ENCODE measurements around the gene SRGAP2C.
"Not testable (repeated sequence)": the region's sequence is repeated elsewhere in the genome, so short reads cannot be mapped to it uniquely, and the experiment has no call there.

SRGAP2C gene

GRCh38 chr1:121267072-121267471 is 82.3 kb downstream of the SRGAP2C start:
- H3K27ac ChIP-seq; H3K36me3 ChIP-seq (ENCODE audit: insufficient read depth, low read length); H3K9me3 ChIP-seq (ENCODE audit: low read depth, low read length); H3K9ac ChIP-seq (ENCODE audit: insufficient read length); DNase-seq (ENCODE audit: low read depth, low spot score); H3K4me3 ChIP-seq: not testable (repeated sequence)

- H3K27ac ChIP-seq; H3K9me3 ChIP-seq (ENCODE audit: low read depth, low read length); H3K36me3 ChIP-seq (ENCODE audit: insufficient read depth, low read length); DNase-seq (ENCODE audit: low read depth, low spot score); H3K4me3 ChIP-seq; H3K9ac ChIP-seq (ENCODE audit: insufficient read length): not testable (repeated sequence)
These were observed 84.5 kb downstream of the SRGAP2C start for GRCh38 chr1:121269309-121269708.

DNA sequence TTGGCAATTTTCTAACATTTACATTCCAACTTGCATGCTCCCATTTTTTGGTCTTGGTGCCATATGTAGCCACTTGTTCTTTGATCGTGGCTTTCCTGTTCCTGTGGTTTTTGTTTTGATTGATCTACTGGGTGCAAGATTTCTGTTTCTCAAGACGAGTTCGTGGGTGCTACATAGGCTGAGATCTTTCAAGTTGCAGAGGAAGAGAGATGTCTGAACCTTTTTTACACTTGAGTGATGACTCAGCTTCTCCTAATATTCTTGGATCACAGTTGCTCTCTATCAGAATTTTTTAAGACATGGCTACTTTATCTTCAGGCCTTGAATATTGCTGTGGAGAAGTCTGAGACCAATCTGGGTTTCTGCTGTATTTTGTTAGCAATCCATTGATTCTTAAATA is 85.2 kb downstream of the SRGAP2C start:
- not testable (repeated sequence) for H3K4me3 ChIP-seq; DNase-seq (ENCODE audit: low read depth, low spot score); H3K9ac ChIP-seq (ENCODE audit: insufficient read length); H3K9me3 ChIP-seq (ENCODE audit: low read depth, low read length); H3K36me3 ChIP-seq (ENCODE audit: insufficient read depth, low read length); H3K27ac ChIP-seq

- H3K27ac ChIP-seq; DNase-seq (ENCODE audit: low read depth, low spot score): not testable (repeated sequence)
These were observed 86.5 kb downstream of the SRGAP2C start for GRCh38 chr1:121271143-121271715.

GRCh38 chr1:121275435-121275834 is 90.7 kb downstream of the SRGAP2C start:
- H3K27ac ChIP-seq; H3K4me3 ChIP-seq; H3K36me3 ChIP-seq (ENCODE audit: insufficient read depth, low read length); DNase-seq (ENCODE audit: low read depth, low spot score); H3K9me3 ChIP-seq (ENCODE audit: low read depth, low read length); H3K9ac ChIP-seq (ENCODE audit: insufficient read length): not testable (repeated sequence)

More at GRCh38 chr1:121271143-121271715, 86.5 kb downstream of the SRGAP2C start:
- H3K9me3 ChIP-seq (ENCODE audit: low read depth, low read length); H3K9ac ChIP-seq (ENCODE audit: insufficient read length); H3K4me3 ChIP-seq; H3K36me3 ChIP-seq (ENCODE audit: insufficient read depth, low read length): not testable (repeated sequence)

DNA sequence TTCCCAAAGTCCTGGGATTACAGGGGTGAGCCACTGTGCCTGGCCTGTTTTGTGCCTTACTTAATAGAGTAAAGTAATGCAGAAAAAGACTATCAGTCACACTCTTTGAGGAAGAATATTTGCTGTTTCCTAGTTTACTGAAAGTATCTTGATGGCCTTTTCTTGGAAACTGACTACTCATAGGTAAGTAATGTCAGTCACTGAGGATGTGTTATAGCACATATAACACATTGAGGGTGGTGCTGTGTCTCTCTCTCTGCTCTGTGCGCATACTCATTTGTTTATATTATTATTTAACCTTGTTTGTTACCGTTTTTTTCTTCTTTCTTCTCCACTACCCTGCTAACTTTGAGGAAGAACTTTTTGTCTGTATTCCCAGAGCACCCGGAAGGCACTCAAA is 93.4 kb downstream of the SRGAP2C start:
- not testable (repeated sequence) for H3K9ac ChIP-seq (ENCODE audit: insufficient read length); DNase-seq (ENCODE audit: low read depth, low spot score); H3K4me3 ChIP-seq; H3K27ac ChIP-seq; H3K9me3 ChIP-seq (ENCODE audit: low read depth, low read length); H3K36me3 ChIP-seq (ENCODE audit: insufficient read depth, low read length)

DNA sequence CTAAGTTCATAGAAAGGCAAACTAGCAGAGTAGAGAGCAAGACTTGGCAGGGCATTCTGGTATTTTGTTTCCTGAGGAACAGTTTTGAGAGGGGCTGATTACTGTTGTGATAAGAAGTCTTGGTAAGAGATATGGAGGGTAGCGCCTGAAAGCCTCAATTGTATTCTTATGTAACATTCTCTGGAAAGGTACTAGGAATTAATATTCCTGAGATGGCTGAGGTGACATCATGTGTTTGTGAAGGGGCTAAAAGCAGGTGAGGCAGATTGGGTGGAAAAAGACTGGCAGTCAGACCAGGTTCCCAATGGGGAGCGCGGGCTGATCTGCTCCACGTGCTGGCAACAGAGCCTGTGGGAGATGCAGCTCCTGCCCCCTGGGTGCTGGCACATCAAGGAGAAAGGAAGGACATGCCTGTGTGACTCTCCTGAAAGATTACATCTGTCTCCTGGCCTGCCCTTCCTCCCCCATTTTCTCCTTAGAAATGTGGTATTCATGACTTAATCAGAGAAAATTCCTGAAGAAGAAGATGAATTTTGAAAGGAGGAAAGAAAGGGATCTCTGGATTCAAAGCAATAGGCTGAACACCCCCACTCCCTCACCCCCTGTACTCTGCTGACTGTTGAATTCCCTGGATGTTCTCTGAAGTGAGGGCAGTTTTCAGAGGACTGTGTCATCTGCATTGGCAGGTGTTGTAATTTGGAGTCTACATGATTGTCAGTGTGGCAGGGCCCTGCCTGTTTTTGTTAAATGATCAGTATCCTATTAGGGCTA is 94.2 kb downstream of the SRGAP2C start:
- not testable (repeated sequence) for H3K9me3 ChIP-seq (ENCODE audit: low read depth, low read length); H3K9ac ChIP-seq (ENCODE audit: insufficient read length); DNase-seq (ENCODE audit: low read depth, low spot score); H3K36me3 ChIP-seq (ENCODE audit: insufficient read depth, low read length); H3K27ac ChIP-seq; H3K4me3 ChIP-seq

GRCh38 chr1:121279548-121279898 is 94.7 kb downstream of the SRGAP2C start:
- not testable (repeated sequence) for H3K9ac ChIP-seq (ENCODE audit: insufficient read length); H3K9me3 ChIP-seq (ENCODE audit: low read depth, low read length); H3K36me3 ChIP-seq (ENCODE audit: insufficient read depth, low read length); DNase-seq (ENCODE audit: low read depth, low spot score); H3K27ac ChIP-seq; H3K4me3 ChIP-seq

DNA sequence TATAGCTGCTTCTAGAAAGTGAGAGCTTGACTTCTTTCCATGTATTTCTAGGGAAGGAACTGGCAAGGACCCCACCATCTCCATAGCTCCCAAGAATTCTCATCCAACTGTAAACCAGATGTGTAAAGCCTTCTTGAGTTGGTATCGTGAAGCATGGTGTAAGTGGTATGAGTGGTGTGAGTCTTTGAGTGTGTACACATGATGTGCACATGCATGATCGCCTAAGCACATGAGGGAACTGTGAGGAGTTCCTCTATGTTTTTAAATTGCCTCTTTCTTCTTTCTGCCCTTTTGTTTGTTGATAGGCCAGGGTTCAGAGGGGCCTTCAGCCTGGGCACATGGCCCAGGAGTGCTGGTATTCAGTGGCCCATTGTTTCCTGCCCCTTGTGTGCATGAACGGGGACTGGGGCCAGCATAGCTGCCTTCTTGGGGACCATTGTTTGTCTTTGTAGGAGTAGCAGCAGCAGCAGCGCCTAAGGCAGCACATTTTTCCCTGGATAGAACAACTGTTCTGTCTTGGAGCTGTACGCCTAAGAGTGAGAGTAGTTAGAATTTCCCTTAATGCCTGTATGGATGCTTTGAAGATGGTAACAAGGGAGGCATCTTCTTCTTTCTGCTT is 96.0 kb downstream of the SRGAP2C start:
- not testable (repeated sequence) for H3K9ac ChIP-seq (ENCODE audit: insufficient read length); H3K4me3 ChIP-seq; H3K27ac ChIP-seq; H3K9me3 ChIP-seq (ENCODE audit: low read depth, low read length); H3K36me3 ChIP-seq (ENCODE audit: insufficient read depth, low read length); DNase-seq (ENCODE audit: low read depth, low spot score)

DNA sequence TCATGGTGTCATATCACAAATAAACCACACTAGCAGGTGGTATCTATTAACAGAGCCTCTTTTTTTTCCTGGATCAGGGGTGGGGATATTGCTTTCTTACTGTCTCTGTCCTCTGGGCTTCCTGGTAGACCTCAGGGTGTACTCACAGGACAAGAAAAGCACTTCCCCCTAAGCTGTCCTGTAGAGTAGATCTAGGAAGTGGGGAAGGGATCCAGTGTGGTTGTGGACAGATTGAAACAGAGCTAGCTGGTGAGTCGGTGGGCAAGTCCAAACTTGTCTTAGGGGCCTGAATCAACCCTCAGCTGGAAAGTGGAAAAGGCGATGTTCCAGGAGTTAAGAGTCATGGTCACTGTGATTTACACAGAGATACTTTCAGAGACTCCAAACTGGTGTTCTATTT is 96.7 kb downstream of the SRGAP2C start:
- H3K9me3 ChIP-seq (ENCODE audit: low read depth, low read length); H3K36me3 ChIP-seq (ENCODE audit: insufficient read depth, low read length); DNase-seq (ENCODE audit: low read depth, low spot score); H3K4me3 ChIP-seq; H3K9ac ChIP-seq (ENCODE audit: insufficient read length); H3K27ac ChIP-seq: not testable (repeated sequence)

DNA sequence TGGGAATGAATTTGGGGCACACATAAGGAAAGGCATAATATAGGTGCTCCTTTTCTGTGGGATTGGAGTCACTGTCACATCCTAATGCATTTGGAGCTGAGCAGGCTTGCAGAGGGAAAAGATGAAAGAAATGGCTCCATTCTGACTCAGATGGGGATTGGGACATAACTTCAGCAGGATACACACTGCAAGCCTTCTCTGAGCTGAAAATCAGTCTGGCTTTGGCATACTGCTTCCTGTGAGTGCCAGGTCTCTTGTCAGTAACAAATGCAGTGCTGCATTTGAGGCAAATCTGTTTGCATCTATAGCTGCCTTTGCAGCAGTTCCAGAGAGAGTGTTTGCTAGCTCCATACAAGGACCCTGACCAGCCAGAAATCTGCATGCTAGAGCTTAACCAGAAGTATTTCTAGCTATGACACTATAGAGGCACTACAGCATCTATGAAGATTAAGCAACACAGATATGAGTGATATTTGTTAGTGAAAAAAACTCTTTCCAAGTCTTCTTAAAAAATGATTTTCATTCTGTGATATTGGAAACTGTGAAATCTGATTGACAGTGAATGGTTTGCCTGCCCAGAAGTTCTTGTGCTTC is 98.9 kb downstream of the SRGAP2C start:
- not testable (repeated sequence) for H3K36me3 ChIP-seq (ENCODE audit: insufficient read depth, low read length); DNase-seq (ENCODE audit: low read depth, low spot score); H3K27ac ChIP-seq; H3K9ac ChIP-seq (ENCODE audit: insufficient read length); H3K9me3 ChIP-seq (ENCODE audit: low read depth, low read length); H3K4me3 ChIP-seq

DNA sequence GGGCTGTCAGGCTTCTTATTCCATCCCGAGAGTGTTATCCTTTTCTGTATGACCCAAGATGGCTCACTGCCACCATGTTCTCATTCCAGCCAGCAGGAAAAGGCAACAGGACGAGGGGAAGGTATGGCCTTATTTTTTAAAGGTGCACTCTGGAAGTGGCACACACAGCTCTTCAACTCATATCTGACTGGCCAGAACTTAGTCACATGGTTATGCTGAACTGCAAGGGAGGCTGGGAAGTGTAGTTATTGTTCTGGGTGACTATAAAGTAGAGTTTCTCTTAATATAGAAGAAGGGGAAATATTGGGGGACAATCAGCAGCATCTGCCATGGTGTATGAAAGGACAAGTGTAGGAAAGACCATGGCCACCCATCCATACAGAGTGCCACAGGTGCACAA is 107.8 kb downstream of the SRGAP2C start:
- not testable (repeated sequence) for H3K4me3 ChIP-seq; H3K9me3 ChIP-seq (ENCODE audit: low read depth, low read length); H3K9ac ChIP-seq (ENCODE audit: insufficient read length); H3K36me3 ChIP-seq (ENCODE audit: insufficient read depth, low read length); DNase-seq (ENCODE audit: low read depth, low spot score); H3K27ac ChIP-seq

GRCh38 chr1:121293263-121294204 is 108.8 kb downstream of the SRGAP2C start:
- not testable (repeated sequence) for DNase-seq (ENCODE audit: low read depth, low spot score); H3K36me3 ChIP-seq (ENCODE audit: insufficient read depth, low read length)

DNA sequence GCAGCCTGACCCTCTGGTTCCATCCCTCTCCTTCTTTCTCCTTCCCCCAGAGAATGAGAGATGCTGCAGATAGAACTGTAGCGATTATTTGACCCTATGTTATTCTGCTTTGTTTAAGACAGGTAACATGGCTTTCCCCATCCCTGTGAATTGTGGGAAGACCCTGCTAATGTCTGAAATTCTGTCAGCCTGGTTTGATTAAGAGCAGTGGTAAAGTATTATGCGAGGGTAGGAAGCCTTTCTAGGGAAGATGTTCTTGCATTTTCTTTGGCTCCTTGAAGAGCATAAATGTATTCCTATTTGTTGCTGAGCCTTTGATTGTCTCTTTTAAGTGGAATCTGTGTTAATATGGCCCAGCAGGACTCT is 109.4 kb downstream of the SRGAP2C start:
- H3K9me3 ChIP-seq (ENCODE audit: low read depth, low read length); H3K4me3 ChIP-seq; H3K9ac ChIP-seq (ENCODE audit: insufficient read length); DNase-seq (ENCODE audit: low read depth, low spot score); H3K36me3 ChIP-seq (ENCODE audit: insufficient read depth, low read length); H3K27ac ChIP-seq: not testable (repeated sequence)

More at GRCh38 chr1:121293263-121294204, 108.8 kb downstream of the SRGAP2C start:
- H3K9me3 ChIP-seq (ENCODE audit: low read depth, low read length); H3K4me3 ChIP-seq; H3K27ac ChIP-seq; H3K9ac ChIP-seq (ENCODE audit: insufficient read length): not testable (repeated sequence)
